NCI-H1105 treated with DMSO at 0.1 percent for 48 hours (cell line): ENCODE results near the gene FRY.
A peak's percentile ranks its signal among the peaks of the same experiment; 100 is the strongest.

ENCODE experiments used
- DNase-seq: peaks from one replicate; lab custom pipeline; 2025; lab: John Stamatoyannopoulos, UW

The FRY gene

GRCh38 chr13:32259116-32259515 is 227.5 kb downstream of the FRY start:
- DNase-seq = no peak

GRCh38 chr13:32261567-32261966 is 230.0 kb downstream of the FRY start:
- DNase-seq = no peak

GRCh38 chr13:32262165-32262564 is 230.6 kb downstream of the FRY start:
- DNase-seq = no peak

GRCh38 chr13:32262619-32263018 is 231.0 kb downstream of the FRY start:
- DNase-seq = no peak

GRCh38 chr13:32264407-32264806 is 232.8 kb downstream of the FRY start:
- DNase-seq = no peak

- no peak for DNase-seq
Observed at GRCh38 chr13:32265726-32266125, 234.2 kb downstream of the FRY start.

- no peak for DNase-seq
Observed at GRCh38 chr13:32266130-32266529, 234.6 kb downstream of the FRY start.

GRCh38 chr13:32267836-32268439 is 236.4 kb downstream of the FRY start:
- peak; percentile 16 for DNase-seq

GRCh38 chr13:32272021-32272683 is 240.6 kb downstream of the FRY start:
- DNase-seq = no peak

GRCh38 chr13:32277839-32278238 is 246.3 kb downstream of the FRY start:
- DNase-seq = no peak

GRCh38 chr13:32278426-32278825 is 246.9 kb downstream of the FRY start:
- DNase-seq = no peak

GRCh38 chr13:32281096-32281495 is 249.5 kb downstream of the FRY start:
- no peak for DNase-seq

- DNase-seq = no peak
Observed at GRCh38 chr13:32282096-32282711, 250.6 kb downstream of the FRY start.

GRCh38 chr13:32284927-32285632 is 253.5 kb downstream of the FRY start:
- DNase-seq = no peak

- no peak for DNase-seq
Observed at GRCh38 chr13:32285633-32285965, 254.0 kb downstream of the FRY start.

GRCh38 chr13:32297206-32297605 is 265.6 kb downstream of the FRY start:
- DNase-seq = no peak

- no peak for DNase-seq
Observed at GRCh38 chr13:32298695-32299094, 267.1 kb downstream of the FRY start.

- no peak for DNase-seq
Observed at GRCh38 chr13:32299893-32300292, 268.3 kb downstream of the FRY start.

GRCh38 chr13:32300406-32300805 is 268.8 kb downstream of the FRY start:
- DNase-seq = no peak

- DNase-seq = no peak
Observed at GRCh38 chr13:32300920-32301319, 269.3 kb downstream of the FRY start.

GRCh38 chr13:32302461-32302860 is 270.9 kb downstream of the FRY start:
- DNase-seq = no peak

- DNase-seq = no peak
Observed at GRCh38 chr13:32305646-32306045, 274.1 kb downstream of the FRY start.
